HEK293 (cell line): Measurements from ENCODE around the gene FRMD4B.

Experiments
- CTCF ChIP-seq: fragments of 450-650 bp; formaldehyde crosslinking; IDR thresholded peaks from 2 replicates; pipeline ENCODE4 v1.5.1; 2016; ENCODE audit warnings: missing biosample characterization, missing genetic modification characterization
- YY1 ChIP-seq: fragments of 450-650 bp; formaldehyde crosslinking; IDR thresholded peaks from 2 replicates; pipeline ENCODE4 v1.5.1; 2018; ENCODE audit warnings: missing biosample characterization, missing genetic modification characterization
- ZFP3 ChIP-seq: fragments of 450-650 bp; formaldehyde crosslinking; IDR thresholded peaks from 2 replicates; pipeline ENCODE4 v1.5.1; 2016; ENCODE audit warnings: low read depth, missing biosample characterization, missing genetic modification characterization
- ZNF138 ChIP-seq: fragments of 450-650 bp; formaldehyde crosslinking; IDR thresholded peaks from 2 replicates; pipeline ENCODE4 v1.5.1; 2016; ENCODE audit warnings: missing biosample characterization, missing genetic modification characterization, borderline replicate concordance
- ZNF211 ChIP-seq: fragments of 450-650 bp; formaldehyde crosslinking; IDR thresholded peaks from 2 replicates; pipeline ENCODE4 v1.5.1; 2016; ENCODE audit warnings: low read depth, missing biosample characterization, missing genetic modification characterization
- ZNF416 ChIP-seq: fragments of 450-650 bp; formaldehyde crosslinking; IDR thresholded peaks from 2 replicates; pipeline ENCODE4 v1.5.1; 2016; ENCODE audit warnings: missing biosample characterization, missing genetic modification characterization
- ZNF548 ChIP-seq: fragments of 450-650 bp; formaldehyde crosslinking; IDR thresholded peaks from 2 replicates; pipeline ENCODE4 v1.5.1; 2016; ENCODE audit warnings: missing biosample characterization, missing genetic modification characterization
- ZNF624 ChIP-seq: fragments of 450-650 bp; formaldehyde crosslinking; IDR thresholded peaks from 2 replicates; pipeline ENCODE4 v1.5.1; 2017; ENCODE audit warnings: missing biosample characterization, missing genetic modification characterization
- ZNF670 ChIP-seq: fragments of 450-650 bp; formaldehyde crosslinking; IDR thresholded peaks from 2 replicates; pipeline ENCODE4 v1.5.1; 2016; ENCODE audit warnings: missing biosample characterization, missing genetic modification characterization, low read depth
- TF ChIP-seq, protein P1 (sequence below): fragments of 450-650 bp; formaldehyde crosslinking; IDR thresholded peaks from 2 replicates; pipeline ENCODE4 v1.5.1; 2016; ENCODE audit warnings: missing biosample characterization, missing genetic modification characterization
- TF ChIP-seq, protein P2 (sequence below): fragments of 450-650 bp; formaldehyde crosslinking; IDR thresholded peaks from 2 replicates; pipeline ENCODE4 v1.5.1; 2016; ENCODE audit warnings: missing biosample characterization, missing genetic modification characterization, borderline replicate concordance
- TF ChIP-seq, protein P3 (sequence below): fragments of 450-650 bp; formaldehyde crosslinking; IDR thresholded peaks from 2 replicates; pipeline ENCODE4 v1.5.1; 2016; ENCODE audit warnings: missing biosample characterization, missing genetic modification characterization

DNA sequence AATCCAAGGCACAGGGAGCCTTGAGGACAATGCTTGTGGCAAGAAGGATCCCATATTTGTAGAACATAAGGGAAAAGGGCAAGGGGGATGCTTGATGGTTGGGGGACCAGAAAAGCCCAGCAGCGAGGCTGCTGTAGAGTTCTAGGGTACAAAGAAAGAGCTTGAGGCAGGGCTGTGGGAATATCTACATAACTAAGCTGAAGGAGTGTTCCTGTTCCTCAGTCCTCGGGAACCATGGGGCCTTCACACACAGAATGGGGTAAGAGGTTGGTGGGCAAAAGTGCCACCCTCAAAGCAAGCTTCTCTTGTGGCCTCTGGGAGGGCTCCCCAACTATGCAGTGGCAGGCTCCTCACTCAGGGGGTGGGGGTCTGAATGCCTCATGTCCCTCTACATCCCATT, 6.5 kb upstream of the FRMD4B start:
- no peak for TF ChIP-seq ZNF416 (tag by site-specific recombination)
- no peak for TF ChIP-seq ZNF211
- no peak for TF ChIP-seq ZNF138
- TF ChIP-seq, protein P1, sequence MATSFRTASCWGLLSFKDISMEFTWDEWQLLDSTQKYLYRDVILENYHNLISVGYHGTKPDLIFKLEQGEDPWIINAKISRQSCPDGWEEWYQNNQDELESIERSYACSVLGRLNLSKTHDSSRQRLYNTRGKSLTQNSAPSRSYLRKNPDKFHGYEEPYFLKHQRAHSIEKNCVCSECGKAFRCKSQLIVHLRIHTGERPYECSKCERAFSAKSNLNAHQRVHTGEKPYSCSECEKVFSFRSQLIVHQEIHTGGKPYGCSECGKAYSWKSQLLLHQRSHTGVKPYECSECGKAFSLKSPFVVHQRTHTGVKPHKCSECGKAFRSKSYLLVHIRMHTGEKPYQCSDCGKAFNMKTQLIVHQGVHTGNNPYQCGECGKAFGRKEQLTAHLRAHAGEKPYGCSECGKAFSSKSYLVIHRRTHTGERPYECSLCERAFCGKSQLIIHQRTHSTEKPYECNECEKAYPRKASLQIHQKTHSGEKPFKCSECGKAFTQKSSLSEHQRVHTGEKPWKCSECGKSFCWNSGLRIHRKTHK (tag by site-specific recombination): no peak
- TF ChIP-seq YY1 (tag by site-specific recombination): no peak
- TF ChIP-seq CTCF: no peak
- TF ChIP-seq, protein P2, sequence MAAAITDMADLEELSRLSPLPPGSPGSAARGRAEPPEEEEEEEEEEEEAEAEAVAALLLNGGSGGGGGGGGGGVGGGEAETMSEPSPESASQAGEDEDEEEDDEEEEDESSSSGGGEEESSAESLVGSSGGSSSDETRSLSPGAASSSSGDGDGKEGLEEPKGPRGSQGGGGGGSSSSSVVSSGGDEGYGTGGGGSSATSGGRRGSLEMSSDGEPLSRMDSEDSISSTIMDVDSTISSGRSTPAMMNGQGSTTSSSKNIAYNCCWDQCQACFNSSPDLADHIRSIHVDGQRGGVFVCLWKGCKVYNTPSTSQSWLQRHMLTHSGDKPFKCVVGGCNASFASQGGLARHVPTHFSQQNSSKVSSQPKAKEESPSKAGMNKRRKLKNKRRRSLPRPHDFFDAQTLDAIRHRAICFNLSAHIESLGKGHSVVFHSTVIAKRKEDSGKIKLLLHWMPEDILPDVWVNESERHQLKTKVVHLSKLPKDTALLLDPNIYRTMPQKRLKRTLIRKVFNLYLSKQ: no peak
- no peak for TF ChIP-seq ZFP3
- no peak for TF ChIP-seq ZNF548
- no peak for TF ChIP-seq ZNF670 (tag by site-specific recombination)
- no peak for TF ChIP-seq ZNF624
- TF ChIP-seq, protein P3, sequence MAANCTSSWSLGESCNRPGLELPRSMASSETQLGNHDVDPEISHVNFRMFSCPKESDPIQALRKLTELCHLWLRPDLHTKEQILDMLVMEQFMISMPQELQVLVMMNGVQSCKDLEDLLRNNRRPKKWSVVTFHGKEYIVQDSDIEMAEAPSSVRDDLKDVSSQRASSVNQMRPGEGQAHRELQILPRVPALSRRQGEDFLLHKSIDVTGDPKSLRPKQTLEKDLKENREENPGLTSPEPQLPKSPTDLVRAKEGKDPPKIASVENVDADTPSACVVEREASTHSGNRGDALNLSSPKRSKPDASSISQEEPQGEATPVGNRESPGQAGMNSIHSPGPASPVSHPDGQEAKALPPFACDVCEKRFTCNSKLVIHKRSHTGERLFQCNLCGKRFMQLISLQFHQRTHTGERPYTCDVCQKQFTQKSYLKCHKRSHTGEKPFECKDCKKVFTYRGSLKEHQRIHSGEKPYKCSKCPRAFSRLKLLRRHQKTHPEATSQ (tag by site-specific recombination): no peak
